Measurements from ENCODE around the gene CALD1.

Gene CALD1

DNA sequence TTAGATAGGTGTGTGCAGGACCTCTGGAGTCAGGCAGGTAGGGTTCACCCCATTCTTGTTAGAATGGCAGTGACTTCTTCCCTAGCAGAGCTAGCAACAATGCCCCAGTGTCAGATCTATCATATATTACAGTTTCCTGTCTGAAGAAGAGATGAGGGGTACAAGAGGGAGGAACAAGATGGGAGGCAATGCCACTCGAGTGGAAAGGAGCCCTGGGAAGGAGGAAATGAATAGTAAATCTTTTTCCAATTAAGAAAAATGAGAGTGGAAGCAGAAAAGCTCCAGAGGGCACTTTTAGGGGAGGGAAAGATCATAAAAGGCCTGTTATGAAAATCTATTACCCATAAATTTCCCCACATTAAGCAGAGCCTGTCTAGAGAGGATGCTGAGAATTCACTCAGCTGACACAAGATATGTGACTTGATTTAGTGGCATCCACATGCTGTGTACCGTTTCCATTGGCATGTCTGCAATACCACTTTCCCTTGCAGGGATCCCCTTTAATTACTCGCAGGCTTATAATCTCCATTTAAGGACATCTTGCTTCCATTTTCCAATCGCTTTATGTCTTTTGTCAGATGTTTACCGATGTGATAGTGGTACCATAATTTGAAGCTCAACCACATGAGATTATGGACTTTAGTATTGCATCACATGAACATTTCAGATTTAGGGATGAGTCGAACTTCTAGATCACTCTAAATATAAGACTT is 136.9 kb downstream of the CALD1 start:
- no peak for DNase-seq (ENCODE audit: low read depth in 1 of 2, low spot score in 1 of 2)

DNA sequence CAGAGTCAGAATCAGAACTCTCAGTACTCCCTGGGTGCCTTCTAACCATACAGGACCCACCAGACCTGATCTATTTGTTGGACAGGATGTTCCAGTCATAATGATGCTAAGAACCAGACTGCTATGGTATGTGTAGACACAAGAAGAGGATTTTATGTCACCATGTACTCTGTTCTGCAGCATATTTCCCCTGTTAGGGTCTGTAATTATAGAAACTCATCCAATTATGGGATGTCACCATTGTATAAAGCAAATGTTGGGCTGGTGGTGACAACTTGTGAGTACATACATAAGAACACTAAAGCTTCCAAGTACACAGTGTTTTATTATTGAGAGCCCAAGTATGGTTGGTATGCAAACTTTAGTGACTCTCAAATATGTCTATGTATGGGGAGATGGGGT is 139.8 kb downstream of the CALD1 start:
- no peak for DNase-seq (ENCODE audit: low read depth in 1 of 2, low spot score in 1 of 2)

DNA sequence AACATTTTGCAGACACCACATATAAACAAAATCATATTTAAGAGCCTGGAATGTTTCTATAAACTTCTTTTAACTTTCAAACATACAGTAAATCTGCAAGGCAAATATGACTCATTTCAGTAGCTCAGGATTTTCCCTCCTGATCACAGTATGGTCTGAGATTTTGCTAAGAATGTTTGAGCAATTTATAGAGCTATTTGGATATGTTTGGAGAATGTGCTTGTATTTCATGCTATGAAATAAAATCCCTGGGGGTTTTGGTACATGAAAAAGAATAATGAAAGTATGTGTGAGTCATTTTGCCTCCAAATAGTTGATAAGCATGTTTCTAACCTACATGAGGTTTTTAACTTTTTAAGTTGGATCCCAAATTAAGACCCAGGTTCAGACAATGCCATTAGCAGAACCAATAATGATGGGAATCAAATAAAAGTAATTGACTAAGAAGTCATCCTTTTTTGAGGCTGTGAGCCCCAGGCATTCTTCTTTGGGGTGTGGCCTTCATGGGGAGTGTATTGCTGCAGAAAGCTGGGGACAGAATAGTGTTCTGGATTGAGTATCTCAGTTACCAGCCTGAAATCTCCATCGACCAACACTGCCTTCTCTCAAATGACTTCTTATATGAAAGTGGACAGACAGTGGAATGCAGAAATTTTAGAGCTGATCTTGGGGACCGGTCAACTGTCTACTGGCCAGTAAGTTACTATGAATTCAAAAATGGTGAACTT is 140.8 kb downstream of the CALD1 start:
- no peak for DNase-seq (ENCODE audit: low read depth in 1 of 2, low spot score in 1 of 2)

DNA sequence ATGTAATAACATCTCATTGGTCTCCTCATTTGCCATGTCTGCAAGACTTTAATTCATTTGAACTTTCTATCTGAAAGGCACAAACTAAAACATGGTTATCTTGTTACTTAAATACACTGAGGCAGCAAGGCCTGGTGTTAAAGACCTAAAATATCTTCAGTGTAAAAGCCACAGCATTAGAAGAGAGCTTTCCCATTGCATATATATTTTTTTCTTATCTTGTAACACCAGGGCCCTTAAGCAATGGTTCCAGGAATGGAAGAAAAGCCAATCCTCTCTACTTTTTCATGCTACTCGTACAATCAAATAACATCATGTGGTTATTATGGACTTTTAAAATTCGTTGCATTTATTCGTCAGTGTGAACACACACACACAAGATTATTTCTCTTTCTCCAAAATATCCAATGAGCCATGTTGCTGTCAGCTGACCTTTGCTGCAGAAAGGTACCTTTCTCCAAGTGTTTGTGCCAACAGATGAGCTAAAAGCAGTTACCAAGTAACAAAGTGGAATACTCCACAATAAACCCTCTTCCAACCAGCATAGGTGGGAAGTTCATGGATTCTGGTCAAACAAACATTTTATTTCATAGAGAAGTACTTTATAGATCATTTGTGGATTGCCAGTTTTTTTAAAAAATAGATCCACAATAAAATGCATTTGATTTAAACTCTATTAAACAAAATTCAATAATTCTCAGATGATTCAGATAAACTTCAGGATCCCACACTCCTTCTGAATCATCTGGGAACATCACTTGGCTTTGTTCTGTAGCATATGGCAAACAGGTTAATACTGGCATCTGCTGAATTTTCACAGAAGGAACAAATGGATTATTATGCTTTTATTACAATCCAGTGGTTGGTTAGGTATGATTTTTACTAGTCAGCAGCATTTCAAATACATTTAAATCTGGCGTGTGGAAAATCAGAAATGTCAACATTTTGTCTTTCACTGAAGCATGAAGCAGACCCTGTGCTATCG is 143.6 kb downstream of the CALD1 start:
- no peak for DNase-seq (ENCODE audit: low read depth in 1 of 2, low spot score in 1 of 2)

- DNase-seq (ENCODE audit: low read depth in 1 of 2, low spot score in 1 of 2) = no peak
Observed at GRCh38 chr7:134925766-134926165, 146.3 kb downstream of the CALD1 start.

- no peak for DNase-seq (ENCODE audit: low read depth in 1 of 2, low spot score in 1 of 2)
Observed at GRCh38 chr7:134926396-134926795, 147.0 kb downstream of the CALD1 start.

DNA sequence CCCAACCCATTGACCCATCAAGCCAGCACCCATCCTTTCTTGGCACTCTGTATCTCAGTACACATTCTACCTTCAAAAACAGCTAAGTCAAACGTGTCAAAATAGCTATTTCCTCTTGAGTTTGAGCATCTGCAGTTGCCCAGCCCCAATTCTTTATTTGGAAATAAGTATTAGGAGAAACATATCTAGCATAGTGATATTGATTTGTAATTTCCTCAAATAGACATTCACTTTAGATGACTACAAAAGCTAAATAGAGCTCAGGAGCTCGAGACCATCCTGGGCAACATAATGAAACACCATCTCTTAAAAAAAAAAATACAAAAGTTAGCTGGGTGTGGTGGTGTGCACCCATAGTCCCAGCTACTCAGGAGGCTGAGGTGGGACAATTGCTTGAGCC is 147.6 kb downstream of the CALD1 start:
- no peak for DNase-seq (ENCODE audit: low read depth in 1 of 2, low spot score in 1 of 2)

GRCh38 chr7:134927723-134928122 is 148.3 kb downstream of the CALD1 start:
- no peak for DNase-seq (ENCODE audit: low read depth in 1 of 2, low spot score in 1 of 2)

DNA sequence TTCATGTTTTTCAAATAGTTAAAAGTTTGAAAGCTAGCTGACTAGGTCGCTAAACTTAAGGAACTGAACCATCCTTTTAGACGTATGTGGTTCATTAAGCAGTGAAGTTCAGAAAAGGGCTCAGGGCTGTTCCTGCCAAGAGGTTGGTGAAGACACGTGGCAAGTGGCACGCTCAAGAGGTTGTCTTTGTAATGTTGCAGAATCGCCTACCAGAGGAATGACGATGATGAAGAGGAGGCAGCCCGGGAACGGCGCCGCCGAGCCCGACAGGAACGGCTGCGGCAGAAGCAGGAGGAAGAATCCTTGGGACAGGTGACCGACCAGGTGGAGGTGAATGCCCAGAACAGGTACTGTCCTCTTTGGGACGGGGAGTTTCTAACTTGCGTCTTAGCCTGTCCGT is 149.1 kb downstream of the CALD1 start:
- no peak for DNase-seq (ENCODE audit: low read depth in 1 of 2, low spot score in 1 of 2)

DNA sequence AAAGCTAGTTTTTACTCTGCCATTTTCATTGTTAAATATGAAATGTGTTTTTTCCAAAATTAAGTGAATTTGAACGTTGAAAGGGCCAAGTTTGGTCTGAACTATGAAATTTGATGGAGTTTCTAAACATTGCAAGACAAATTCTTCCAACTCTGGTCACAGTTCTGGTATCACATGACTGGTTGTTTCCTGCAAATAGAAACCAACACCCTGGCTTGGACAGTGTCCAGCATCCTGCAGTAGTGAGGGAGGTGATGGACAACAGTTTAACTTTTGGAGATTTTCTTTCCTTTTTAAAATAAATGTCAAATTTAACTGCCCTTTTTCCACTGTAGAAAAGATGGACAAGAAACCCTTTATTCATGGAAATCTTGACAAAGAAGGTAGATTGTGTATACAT is 152.1 kb downstream of the CALD1 start:
- no peak for DNase-seq (ENCODE audit: low read depth in 1 of 2, low spot score in 1 of 2)

DNA sequence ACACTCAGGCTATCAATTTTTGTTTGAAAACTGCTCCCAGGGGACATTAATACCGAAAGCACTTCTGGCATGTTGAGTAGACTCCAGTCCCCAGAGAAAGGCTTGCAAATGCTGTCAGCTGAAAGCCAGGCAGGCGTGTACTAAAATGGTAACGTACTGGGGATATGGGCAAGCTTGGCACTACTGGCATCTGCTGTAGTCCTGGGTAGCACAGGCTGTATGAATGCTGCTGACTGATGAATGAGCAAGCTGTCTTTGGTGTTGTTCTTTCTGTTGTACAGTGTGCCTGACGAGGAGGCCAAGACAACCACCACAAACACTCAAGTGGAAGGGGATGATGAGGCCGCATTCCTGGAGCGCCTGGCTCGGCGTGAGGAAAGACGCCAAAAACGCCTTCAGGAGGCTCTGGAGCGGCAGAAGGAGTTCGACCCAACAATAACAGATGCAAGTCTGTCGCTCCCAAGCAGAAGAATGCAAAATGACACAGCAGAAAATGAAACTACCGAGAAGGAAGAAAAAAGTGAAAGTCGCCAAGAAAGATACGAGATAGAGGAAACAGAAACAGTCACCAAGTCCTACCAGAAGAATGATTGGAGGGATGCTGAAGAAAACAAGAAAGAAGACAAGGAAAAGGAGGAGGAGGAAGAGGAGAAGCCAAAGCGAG is 153.4 kb downstream of the CALD1 start:
- no peak for DNase-seq (ENCODE audit: low read depth in 1 of 2, low spot score in 1 of 2)

GRCh38 chr7:134933460-134934068 is 154.1 kb downstream of the CALD1 start:
- DNase-seq (ENCODE audit: low read depth in 1 of 2, low spot score in 1 of 2) = no peak

- DNase-seq (ENCODE audit: low read depth in 1 of 2, low spot score in 1 of 2) = no peak
Observed at GRCh38 chr7:134935701-134936100, 156.3 kb downstream of the CALD1 start.

- DNase-seq (ENCODE audit: low read depth in 1 of 2, low spot score in 1 of 2) = no peak
Observed at GRCh38 chr7:134936893-134937510, 157.6 kb downstream of the CALD1 start.

GRCh38 chr7:134938141-134938540 is 158.7 kb downstream of the CALD1 start:
- no peak for DNase-seq (ENCODE audit: low read depth in 1 of 2, low spot score in 1 of 2)

- no peak for DNase-seq (ENCODE audit: low read depth in 1 of 2, low spot score in 1 of 2)
Observed at GRCh38 chr7:134939136-134939535, 159.7 kb downstream of the CALD1 start.

- no peak for DNase-seq (ENCODE audit: low read depth in 1 of 2, low spot score in 1 of 2)
Observed at GRCh38 chr7:134940729-134941128, 161.3 kb downstream of the CALD1 start.

DNA sequence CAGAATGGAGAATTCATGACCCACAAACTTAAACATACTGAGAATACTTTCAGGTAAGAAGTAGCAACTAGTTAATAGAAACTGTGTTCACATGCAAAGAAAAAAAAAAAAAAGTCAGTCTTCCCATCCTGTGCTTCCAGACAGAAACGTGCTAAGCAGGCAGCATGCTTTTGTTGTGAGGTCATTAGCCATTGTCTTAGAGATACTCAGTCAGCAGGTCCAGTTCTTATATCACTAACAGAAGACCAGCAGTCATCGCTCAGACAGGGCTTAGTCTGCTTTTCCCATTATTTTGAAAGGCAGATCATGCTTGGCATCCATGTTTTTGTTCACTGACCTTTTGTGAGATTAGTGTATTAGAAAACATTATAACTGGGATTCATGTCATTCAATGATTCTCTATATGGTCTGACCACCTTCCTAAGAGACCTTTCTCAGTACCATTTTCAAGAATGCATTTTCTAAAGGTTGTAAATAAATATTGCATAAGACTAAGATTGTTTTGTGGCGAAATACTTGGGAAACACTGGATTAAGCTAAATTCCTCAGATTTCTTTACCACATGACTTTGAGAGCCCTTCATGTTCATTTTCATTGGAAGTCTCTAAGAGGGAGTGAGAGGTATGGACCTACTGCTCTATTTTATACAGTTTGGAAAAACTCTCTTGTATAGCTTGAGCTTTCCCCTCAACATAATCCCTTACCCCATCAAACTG is 161.9 kb downstream of the CALD1 start:
- no peak for DNase-seq (ENCODE audit: low read depth in 1 of 2, low spot score in 1 of 2)

DNA sequence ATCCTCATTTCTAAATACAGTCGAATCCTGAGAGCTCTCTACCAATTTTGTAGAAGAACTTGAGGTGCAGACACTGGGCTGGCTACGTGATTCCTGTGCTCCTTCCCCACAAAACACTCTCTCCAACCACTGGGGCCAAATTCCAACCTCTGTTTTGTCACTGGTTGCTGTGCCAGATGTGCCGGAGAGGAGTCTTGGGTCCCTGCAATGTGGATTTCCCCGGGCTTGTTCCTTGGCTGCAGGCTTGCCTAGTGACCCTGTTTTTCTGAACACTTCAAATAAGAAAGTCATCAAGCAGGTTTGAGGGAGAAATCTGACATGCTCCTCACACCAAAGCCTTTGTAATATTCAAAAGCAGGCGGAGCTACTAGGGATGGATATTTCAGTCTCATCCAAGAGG is 162.5 kb downstream of the CALD1 start:
- DNase-seq (ENCODE audit: low read depth in 1 of 2, low spot score in 1 of 2) = no peak
